ENCODE data around the gene PLA2G4A.

DNA sequence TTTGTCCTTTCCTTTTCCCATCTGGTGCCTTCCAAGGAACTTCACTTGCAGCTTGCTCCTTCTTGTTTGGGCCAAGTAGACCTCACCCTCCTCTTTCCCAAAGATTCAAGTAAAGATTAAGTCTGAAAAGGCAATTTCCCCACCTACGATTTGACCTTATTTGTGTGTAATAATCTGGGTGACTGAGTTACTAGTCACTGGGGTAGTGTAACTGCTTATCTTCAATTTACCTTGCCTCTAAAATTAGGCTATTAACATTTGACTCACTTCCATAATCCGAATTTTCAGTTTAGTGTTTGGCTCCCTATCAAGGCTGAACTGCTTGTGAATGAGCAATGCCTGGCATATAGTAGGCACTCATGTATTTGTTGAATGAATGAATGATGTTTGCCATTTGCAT, 59.6 kb downstream of the PLA2G4A start:
- TF ChIP-seq, protein P1, sequence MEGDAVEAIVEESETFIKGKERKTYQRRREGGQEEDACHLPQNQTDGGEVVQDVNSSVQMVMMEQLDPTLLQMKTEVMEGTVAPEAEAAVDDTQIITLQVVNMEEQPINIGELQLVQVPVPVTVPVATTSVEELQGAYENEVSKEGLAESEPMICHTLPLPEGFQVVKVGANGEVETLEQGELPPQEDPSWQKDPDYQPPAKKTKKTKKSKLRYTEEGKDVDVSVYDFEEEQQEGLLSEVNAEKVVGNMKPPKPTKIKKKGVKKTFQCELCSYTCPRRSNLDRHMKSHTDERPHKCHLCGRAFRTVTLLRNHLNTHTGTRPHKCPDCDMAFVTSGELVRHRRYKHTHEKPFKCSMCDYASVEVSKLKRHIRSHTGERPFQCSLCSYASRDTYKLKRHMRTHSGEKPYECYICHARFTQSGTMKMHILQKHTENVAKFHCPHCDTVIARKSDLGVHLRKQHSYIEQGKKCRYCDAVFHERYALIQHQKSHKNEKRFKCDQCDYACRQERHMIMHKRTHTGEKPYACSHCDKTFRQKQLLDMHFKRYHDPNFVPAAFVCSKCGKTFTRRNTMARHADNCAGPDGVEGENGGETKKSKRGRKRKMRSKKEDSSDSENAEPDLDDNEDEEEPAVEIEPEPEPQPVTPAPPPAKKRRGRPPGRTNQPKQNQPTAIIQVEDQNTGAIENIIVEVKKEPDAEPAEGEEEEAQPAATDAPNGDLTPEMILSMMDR (IDR thresholded peaks at IDR 0.05) = no peak
- TF ChIP-seq EP300 (IDR thresholded peaks at IDR 0.05) (no peak), POLR2AphosphoS5 (IDR thresholded peaks at IDR 0.05) (no peak)
